ENCODE measurements around the gene SNHG17.

Gene SNHG17

DNA sequence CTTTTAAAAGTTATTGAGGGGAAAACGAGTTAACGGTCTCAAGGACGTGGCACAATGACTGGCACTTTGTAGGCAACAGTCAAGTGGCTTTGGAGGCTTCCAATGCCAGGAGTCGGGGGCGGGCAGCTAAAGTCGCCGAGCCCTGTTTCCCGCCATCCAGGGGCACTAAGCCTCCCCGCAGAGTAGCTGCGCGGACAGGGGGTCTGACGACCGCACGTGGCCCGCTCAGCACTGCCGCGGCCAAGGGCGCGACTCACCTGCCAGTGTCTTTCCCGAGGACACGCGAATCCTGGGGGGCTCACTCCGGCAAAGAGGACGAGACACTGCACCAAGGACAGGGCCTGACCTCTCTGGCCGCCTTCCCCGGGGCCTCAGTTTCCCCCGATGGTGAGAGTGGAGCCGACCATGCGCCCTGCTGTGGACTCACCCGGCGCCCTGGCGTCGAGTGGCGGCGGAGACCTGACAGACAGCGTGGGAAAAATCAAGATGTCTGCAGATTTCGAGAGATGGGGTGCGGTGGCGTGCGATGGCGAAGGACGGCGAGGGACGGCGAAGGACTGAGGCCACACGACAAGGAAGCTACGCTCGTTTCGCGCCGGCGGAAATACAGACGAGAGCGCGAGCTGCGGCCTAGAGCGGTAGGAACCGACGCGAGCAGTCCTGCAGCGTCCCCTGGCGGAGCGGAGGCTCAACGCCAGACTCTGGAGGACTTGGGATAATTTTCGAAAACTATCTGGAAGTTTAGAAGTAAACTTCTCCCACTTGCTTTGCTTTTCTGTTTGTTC is at the start of gene SNHG17:
TSS of gene SNHG17 (minus strand) at position 559 of the 785 bp plus-strand sequence.
- Histone ChIP-seq H3K4me3 (ENCODE audit: low read depth, low read length) (peak within 1 kb of the TSS; percentile 98), H3K27ac (peak within 1 kb of the TSS; percentile 96), H3K36me3 (replicated peaks) (peaks cover 44% of the 10 kb centered on the region), H3K27me3 (replicated peaks) (no peaks in the 10 kb centered on the region)
- TF ChIP-seq, protein P1, sequence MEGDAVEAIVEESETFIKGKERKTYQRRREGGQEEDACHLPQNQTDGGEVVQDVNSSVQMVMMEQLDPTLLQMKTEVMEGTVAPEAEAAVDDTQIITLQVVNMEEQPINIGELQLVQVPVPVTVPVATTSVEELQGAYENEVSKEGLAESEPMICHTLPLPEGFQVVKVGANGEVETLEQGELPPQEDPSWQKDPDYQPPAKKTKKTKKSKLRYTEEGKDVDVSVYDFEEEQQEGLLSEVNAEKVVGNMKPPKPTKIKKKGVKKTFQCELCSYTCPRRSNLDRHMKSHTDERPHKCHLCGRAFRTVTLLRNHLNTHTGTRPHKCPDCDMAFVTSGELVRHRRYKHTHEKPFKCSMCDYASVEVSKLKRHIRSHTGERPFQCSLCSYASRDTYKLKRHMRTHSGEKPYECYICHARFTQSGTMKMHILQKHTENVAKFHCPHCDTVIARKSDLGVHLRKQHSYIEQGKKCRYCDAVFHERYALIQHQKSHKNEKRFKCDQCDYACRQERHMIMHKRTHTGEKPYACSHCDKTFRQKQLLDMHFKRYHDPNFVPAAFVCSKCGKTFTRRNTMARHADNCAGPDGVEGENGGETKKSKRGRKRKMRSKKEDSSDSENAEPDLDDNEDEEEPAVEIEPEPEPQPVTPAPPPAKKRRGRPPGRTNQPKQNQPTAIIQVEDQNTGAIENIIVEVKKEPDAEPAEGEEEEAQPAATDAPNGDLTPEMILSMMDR (IDR thresholded peaks at IDR 0.05; ENCODE audit: low read depth, low read length, missing control alignments): peak; percentile 100
- DNase-seq: peak; percentile 84
- in situ Hi-C loops (cut with HindIII; ENCODE audit: low pct_ligation_motif_present, low sequenced_read_pairs): no loop called here

DNA sequence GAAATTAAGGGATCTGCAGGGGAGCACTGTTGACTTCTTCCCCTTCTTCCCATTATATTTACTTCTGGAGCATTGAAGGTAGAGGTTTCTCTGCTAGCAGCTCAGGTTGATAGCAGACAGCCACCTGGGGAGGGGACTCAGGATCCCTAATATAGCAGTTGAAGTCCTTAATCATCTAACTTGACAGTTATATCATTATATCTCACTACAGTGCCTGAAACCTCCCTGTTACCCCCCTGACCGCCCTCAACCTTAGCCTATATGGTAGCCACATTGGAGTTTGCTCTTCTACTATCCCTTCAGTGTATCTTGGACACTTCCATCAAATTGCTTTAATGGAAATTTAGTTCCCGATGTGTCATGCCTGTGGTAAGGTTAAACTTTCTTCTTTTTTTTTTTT is 44.5 kb upstream of the SNHG17 start:
- in situ Hi-C loops (cut with HindIII; ENCODE audit: low pct_ligation_motif_present, low sequenced_read_pairs): no loop called here
- no peaks in the 10 kb centered on the region for H3K27me3 ChIP-seq (replicated peaks)
- no peak overlapping the region for H3K4me3 ChIP-seq (ENCODE audit: low read depth, low read length)
- TF ChIP-seq, protein P1 (IDR thresholded peaks at IDR 0.05; ENCODE audit: low read depth, low read length, missing control alignments): no peak
- H3K36me3 ChIP-seq (replicated peaks): peaks cover 4% of the 10 kb centered on the region
- H3K27ac ChIP-seq: no peak overlapping the region
- no peak for DNase-seq

DNA sequence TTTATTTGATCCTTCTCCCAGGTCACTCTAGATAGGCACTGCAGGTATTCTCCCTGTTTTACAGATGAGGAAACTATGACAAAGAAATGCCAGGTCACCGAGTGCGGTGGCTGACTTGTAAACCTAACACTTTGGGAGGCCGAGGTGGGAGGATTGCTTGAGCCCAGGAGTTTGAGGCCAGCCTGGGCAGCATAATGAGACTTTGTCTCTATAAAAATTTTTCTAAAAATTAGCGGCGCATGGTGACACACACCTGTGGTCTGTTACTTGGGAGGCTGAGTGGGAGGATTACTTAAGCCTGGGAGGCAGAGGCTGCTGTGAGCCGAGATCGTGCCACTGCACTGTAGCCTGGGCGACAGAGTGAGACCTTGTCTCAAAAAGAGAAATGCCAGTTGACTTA is 42.6 kb upstream of the SNHG17 start:
- TF ChIP-seq, protein P1 (IDR thresholded peaks at IDR 0.05; ENCODE audit: low read depth, low read length, missing control alignments): no peak
- Histone ChIP-seq H3K4me3 (ENCODE audit: low read depth, low read length) (no peak overlapping the region), H3K36me3 (replicated peaks) (peaks cover 4% of the 10 kb centered on the region), H3K27me3 (replicated peaks) (no peaks in the 10 kb centered on the region), H3K27ac (no peak overlapping the region)
- in situ Hi-C loops (cut with HindIII; ENCODE audit: low pct_ligation_motif_present, low sequenced_read_pairs): no loop called here
- DNase-seq: no peak

DNA sequence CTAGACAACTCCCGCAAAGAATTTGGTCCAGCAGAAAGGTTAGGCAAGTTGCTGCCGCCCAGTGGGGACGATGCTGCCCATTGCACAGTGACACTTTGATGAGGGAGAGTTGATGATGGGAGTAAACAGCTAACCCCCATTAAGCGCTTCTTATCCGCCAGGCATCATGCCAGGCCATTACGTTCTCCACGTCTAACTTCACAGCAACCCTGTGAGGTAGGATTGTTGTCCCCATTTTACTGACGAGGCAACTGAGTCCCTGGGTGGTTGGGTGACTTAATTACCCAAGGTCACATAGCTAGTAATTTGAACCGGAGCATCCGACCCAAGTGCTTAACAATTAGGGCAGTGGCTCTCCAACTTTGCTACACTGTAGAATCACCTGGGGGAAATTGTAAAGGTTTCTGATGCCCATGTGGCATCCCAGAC is 38.3 kb upstream of the SNHG17 start:
- no peak for DNase-seq
- Histone ChIP-seq H3K36me3 (replicated peaks) (no peaks in the 10 kb centered on the region), H3K27ac (no peak overlapping the region), H3K27me3 (replicated peaks) (no peaks in the 10 kb centered on the region), H3K4me3 (ENCODE audit: low read depth, low read length) (peak overlapping the region; percentile 81)
- TF ChIP-seq, protein P1 (IDR thresholded peaks at IDR 0.05; ENCODE audit: low read depth, low read length, missing control alignments): peak; percentile 47
- in situ Hi-C loops (cut with HindIII; ENCODE audit: low pct_ligation_motif_present, low sequenced_read_pairs): no loop called here

DNA sequence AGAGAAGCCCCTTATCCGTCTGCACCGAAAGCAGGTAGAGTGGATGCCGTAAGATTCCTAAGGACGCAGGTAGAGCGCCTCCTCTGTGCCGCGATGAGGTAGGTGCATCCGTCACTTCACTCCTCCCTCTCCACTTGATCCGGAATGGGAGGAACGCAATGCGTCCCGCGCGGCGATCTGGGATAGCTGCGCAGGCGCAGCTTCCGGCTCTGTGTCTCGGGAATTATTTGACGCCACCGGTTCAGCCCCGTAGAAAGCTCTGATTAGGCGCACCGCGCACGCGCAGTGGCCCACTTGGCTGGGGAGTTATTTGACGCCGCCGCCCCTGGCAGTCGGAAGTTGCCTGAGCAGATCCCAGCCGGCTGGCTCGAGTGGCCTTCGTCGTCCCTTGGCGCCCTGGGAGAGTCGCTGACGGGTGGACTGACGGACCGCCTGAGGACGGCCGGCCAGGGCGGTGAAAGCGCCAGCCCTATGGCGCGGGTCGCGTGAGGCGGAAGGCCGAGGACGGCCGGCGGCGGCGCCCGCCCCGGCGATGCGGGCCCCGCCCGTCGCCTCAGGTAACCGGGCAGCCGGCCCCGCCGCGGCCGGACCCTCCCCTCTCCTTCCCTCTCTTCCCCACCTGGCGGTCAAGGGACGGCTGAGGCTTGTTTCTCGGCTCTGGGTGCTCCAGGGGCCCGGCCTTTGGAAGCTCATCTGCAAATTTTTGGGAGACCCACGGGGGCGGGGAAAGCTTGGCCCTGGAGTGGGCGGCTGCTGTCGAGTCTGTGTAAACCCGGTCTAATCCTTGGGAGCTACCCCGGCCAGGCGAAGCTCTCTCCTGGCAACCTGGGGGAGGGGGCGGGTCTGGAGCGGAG is 37.6 kb upstream of the SNHG17 start, which contains the start of gene RALGAPB:
TSS of gene RALGAPB (plus strand) at position 331 of the 854 bp plus-strand sequence. CDS start 15,590 bp downstream, outside the sequence.
- DNase-seq: peak; percentile 97
- in situ Hi-C loops (cut with HindIII; ENCODE audit: low pct_ligation_motif_present, low sequenced_read_pairs): no loop called here
- TF ChIP-seq, protein P1 (IDR thresholded peaks at IDR 0.05; ENCODE audit: low read depth, low read length, missing control alignments): peak; percentile 63

More for the DNA sequence above, 37.6 kb upstream of the SNHG17 start, which contains the start of gene RALGAPB:
- Histone ChIP-seq H3K36me3 (replicated peaks) (no peaks in the 10 kb centered on the region), H3K27ac (peak within 1 kb of the TSS; percentile 64), H3K27me3 (replicated peaks) (no peaks in the 10 kb centered on the region), H3K4me3 (ENCODE audit: low read depth, low read length) (peak within 1 kb of the TSS; percentile 81)
